ENCODE results near the gene CSMD2.

DNA sequence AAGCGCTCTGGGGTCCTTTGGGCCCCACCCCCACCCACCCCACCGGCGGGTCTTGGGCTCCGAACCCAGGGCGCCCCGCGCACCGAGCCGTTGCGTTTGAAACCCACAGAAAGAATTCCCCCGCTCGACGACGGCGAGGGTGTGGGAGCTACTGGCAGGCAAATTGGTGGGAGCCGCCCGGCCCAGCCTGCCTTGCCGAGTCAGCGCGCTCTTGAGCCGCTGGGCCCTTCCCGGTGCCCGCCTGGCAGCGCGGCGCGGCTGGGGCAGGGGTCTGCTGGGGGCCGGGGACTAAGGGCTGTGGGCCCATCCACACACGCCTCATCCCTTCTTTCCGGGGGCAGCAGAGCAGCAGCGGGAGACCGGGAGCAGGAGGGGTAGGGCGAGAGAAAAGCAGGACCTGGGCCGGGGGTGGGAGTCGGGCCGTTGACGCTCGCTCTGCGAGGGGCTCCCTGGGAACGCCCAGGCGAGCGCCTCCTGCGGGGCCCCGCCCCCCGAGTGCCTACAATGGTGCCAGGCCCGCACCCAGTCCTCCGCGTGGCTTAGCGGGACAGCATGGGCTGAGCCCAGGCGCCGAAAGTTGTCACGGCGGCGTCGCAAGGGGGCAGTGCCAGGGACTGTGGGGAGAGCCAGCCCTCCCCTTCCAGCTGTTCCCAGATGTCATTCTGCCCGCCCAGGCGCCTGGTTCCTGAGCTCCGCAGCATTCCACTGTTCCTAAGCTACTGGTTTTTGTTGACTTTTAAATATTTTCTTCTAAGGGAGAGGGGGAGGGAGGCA lies 12.0 kb upstream of the CSMD2 start, which contains the start of gene C1orf94:
- TF ChIP-seq, protein P1, sequence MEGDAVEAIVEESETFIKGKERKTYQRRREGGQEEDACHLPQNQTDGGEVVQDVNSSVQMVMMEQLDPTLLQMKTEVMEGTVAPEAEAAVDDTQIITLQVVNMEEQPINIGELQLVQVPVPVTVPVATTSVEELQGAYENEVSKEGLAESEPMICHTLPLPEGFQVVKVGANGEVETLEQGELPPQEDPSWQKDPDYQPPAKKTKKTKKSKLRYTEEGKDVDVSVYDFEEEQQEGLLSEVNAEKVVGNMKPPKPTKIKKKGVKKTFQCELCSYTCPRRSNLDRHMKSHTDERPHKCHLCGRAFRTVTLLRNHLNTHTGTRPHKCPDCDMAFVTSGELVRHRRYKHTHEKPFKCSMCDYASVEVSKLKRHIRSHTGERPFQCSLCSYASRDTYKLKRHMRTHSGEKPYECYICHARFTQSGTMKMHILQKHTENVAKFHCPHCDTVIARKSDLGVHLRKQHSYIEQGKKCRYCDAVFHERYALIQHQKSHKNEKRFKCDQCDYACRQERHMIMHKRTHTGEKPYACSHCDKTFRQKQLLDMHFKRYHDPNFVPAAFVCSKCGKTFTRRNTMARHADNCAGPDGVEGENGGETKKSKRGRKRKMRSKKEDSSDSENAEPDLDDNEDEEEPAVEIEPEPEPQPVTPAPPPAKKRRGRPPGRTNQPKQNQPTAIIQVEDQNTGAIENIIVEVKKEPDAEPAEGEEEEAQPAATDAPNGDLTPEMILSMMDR (IDR thresholded peaks at IDR 0.05) = no peak
- no peak for TF ChIP-seq POLR2A (IDR thresholded peaks at IDR 0.05)
